H1 (cell line): Measurements from ENCODE around the gene PLCH2. TPM values are rescaled to one million over a fixed set of nuclear protein-coding genes. Genes with fewer than 3 reads are reported as not detected.

ENCODE experiments used
- CHD1 ChIP-seq: IDR thresholded peaks from 2 replicates; pipeline ENCODE4 v1.6.1; 2012; ENCODE audit warnings: low read depth, low read length, improper control_type of control experiment
- PHF8 ChIP-seq: fragments of 200-600 bp; sonication (generic); conservative IDR thresholded peaks from 2 replicates; pipeline ENCODE4 v1.7.1; 2012; ENCODE audit warnings: low read depth, mild to moderate bottlenecking, inconsistent platforms, low read length, moderate library complexity
- RXRA ChIP-seq: IDR thresholded peaks from 2 replicates; pipeline ENCODE4 v1.6.1; 2011; ENCODE audit warnings: low read depth, mild to moderate bottlenecking, low read length, moderate library complexity; ENCODE audit not compliant: insufficient read depth
- polyA plus RNA-seq, 7 experiments: library from polyadenylated mRNA; depleted of rRNA in 3 of 7; stranded (reverse) in 5 of 7; unstranded in 2 of 7; fragments of >200 nt in 5 of 7; fragments of 200-250 nt in 2 of 7; gene quantifications; 1 replicate in 5 of 7; 2 replicates in 1 of 7; 4 replicates in 1 of 7; pipeline versions ENCODE4 v1.2.1 to v1.2.3, GENCODE V29; 2011 to 2013; ENCODE audit warnings: missing spikeins in 2 of 7, mixed read lengths in 2 of 7
- total RNA-seq: library from RNA; stranded (reverse); fragmentation: NEBNext Ultra II Directional; extraction: Animal tissue kit (Norgen Biotek cat#: 25700); gene quantifications from 2 replicates; pipeline ENCODE4 v1.2.1, GENCODE V29; 2021

PLCH2 gene
- total and polyA plus RNA-seq, 2 of the 8 experiments (the other 6 are each of a cell fraction or from before 2014, with no cell fraction given), result 0.14 to 0.19 TPM

DNA sequence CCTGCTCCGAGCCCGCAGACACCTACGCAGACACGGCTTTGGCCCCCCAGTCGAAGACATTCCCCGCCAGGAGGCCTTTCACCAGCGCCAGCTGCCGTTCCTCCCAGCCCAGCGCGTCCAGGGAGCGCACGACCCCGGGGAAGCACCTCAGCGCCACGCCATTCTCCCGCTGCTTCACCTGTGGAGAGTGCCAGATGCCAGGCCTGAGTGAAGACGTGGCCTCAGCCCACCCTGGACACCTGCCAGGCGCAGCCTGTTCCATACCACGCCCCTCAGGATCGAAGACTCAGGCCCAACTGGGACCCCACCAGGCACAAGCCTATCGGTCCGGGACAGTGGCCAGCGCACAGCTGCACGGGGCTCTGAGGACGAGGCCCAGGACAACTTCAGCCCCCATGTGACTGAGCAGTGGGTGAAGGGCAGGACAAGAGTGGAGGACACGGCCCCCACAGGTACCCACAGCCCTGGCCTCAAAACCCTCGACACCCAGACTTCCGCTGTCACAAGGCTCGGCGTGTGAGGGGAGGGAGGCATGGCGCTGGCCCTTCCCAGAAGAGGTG is 36.9 kb downstream of the PLCH2 start (continued):
- TF ChIP-seq RXRA (no peak), PHF8 (no peak), CHD1 (no peak)
